HEK293T (cell line): ENCODE results near the gene RHEX.
"Not testable (repeated sequence)": the region's sequence is repeated elsewhere in the genome, so short reads cannot be mapped to it uniquely, and the experiment has no call there.

Source experiments
- BHLHE40 ChIP-seq: fragments of 450-650 bp; IDR thresholded peaks from 2 replicates; pipeline ENCODE4 v1.6.1; 2016; ENCODE audit warnings: mild to moderate bottlenecking, moderate library complexity, borderline replicate concordance
- ELF4 ChIP-seq: fragments of 450-650 bp; IDR thresholded peaks from 2 replicates; pipeline ENCODE4 v1.6.1; 2017; ENCODE audit warnings: antibody characterized with exemption
- FOXA1 ChIP-seq: fragments of 450-650 bp; IDR thresholded peaks from 2 replicates; pipeline ENCODE4 v1.6.1; 2016; ENCODE audit warnings: mild to moderate bottlenecking
- FOXM1 ChIP-seq: fragments of 450-650 bp; IDR thresholded peaks from 2 replicates; pipeline ENCODE4 v1.6.1; 2017; ENCODE audit warnings: mild to moderate bottlenecking, borderline replicate concordance
- HDGF ChIP-seq: fragments of 450-650 bp; IDR thresholded peaks from 2 replicates; pipeline ENCODE4 v1.6.1; 2017; ENCODE audit warnings: antibody characterized with exemption, borderline replicate concordance
- SP1 ChIP-seq: fragments of 450-650 bp; IDR thresholded peaks from 2 replicates; pipeline ENCODE4 v1.6.1; 2017
- SUZ12 ChIP-seq: fragments of 450-650 bp; IDR thresholded peaks from 2 replicates; pipeline ENCODE4 v1.6.1; 2016; ENCODE audit warnings: mild to moderate bottlenecking
- TARDBP ChIP-seq: fragments of 450-650 bp; IDR thresholded peaks from 2 replicates; pipeline ENCODE4 v1.6.1; 2016
- ZNF384 ChIP-seq: fragments of 450-650 bp; IDR thresholded peaks from 2 replicates; pipeline ENCODE4 v1.6.1; 2016

- TF ChIP-seq ZNF384, BHLHE40, HDGF, SP1, TARDBP, ELF4, FOXM1, SUZ12, FOXA1: not testable (repeated sequence)
Observed at GRCh38 chr1:206052919-206053610, at the start of gene RHEX.
